Breast epithelium (tissue), 3 donors: ENCODE results near the gene DPH1.

Source experiments
- CTCF ChIP-seq, 3 donors: fragments of 450-650 bp; IDR thresholded peaks; one replicate each; pipeline ENCODE4 v1.5.1; 2016 to 2017; ENCODE audit warnings: antibody characterized with exemption in 3 of 3, mild to moderate bottlenecking in 3 of 3, moderate library complexity in 3 of 3
- POLR2A ChIP-seq: fragments of 450-650 bp; IDR thresholded peaks from one replicate; pipeline ENCODE4 v1.6.1; 2016; ENCODE audit warnings: antibody characterized with exemption, mild to moderate bottlenecking, moderate library complexity

- TF ChIP-seq CTCF (IDR thresholded peaks at IDR 0.05) (no peak), POLR2A (no peak)
These were observed 10.4 kb downstream of the DPH1 start for GRCh38 chr17:2040219-2040827.
